ENCODE results near the gene PJA2.

The PJA2 gene

GRCh38 chr5:109350537-109351270, 59.1 kb downstream of the PJA2 start:
- DNase-seq (ENCODE audit: low read depth) = no peak

GRCh38 chr5:109349388-109349787, 60.4 kb downstream of the PJA2 start:
- no peak for DNase-seq (ENCODE audit: low read depth)

GRCh38 chr5:109347252-109347888, 62.4 kb downstream of the PJA2 start:
- DNase-seq (ENCODE audit: low read depth) = no peak

- no peak for DNase-seq (ENCODE audit: low read depth)
These were observed 64.1 kb downstream of the PJA2 start for GRCh38 chr5:109345699-109346098.

GRCh38 chr5:109340351-109340750, 69.4 kb downstream of the PJA2 start:
- DNase-seq (ENCODE audit: low read depth) = no peak

- no peak for DNase-seq (ENCODE audit: low read depth)
These were observed 74.7 kb downstream of the PJA2 start for GRCh38 chr5:109335114-109335513.

- no peak for DNase-seq (ENCODE audit: low read depth)
These were observed 75.7 kb downstream of the PJA2 start for GRCh38 chr5:109334056-109334455.

- DNase-seq (ENCODE audit: low read depth) = no peak
These were observed 80.2 kb downstream of the PJA2 start for GRCh38 chr5:109329333-109330237.

- no peak for DNase-seq (ENCODE audit: low read depth)
These were observed 81.1 kb downstream of the PJA2 start for GRCh38 chr5:109328626-109329025.

- DNase-seq (ENCODE audit: low read depth) = no peak
These were observed 82.2 kb downstream of the PJA2 start for GRCh38 chr5:109327570-109327969.

- DNase-seq (ENCODE audit: low read depth) = no peak
These were observed 82.9 kb downstream of the PJA2 start for GRCh38 chr5:109326919-109327318.

GRCh38 chr5:109325456-109325855, 84.3 kb downstream of the PJA2 start:
- no peak for DNase-seq (ENCODE audit: low read depth)

GRCh38 chr5:109324931-109325330, 84.8 kb downstream of the PJA2 start:
- no peak for DNase-seq (ENCODE audit: low read depth)

GRCh38 chr5:109324351-109324750, 85.4 kb downstream of the PJA2 start:
- DNase-seq (ENCODE audit: low read depth) = no peak

GRCh38 chr5:109322694-109323093, 87.1 kb downstream of the PJA2 start:
- DNase-seq (ENCODE audit: low read depth) = no peak

GRCh38 chr5:109319351-109319750, 90.4 kb downstream of the PJA2 start:
- no peak for DNase-seq (ENCODE audit: low read depth)

- DNase-seq (ENCODE audit: low read depth) = no peak
These were observed 91.2 kb downstream of the PJA2 start for GRCh38 chr5:109318455-109319108.

- no peak for DNase-seq (ENCODE audit: low read depth)
These were observed 93.1 kb downstream of the PJA2 start for GRCh38 chr5:109316634-109317033.

GRCh38 chr5:109315245-109315644, 94.5 kb downstream of the PJA2 start:
- DNase-seq (ENCODE audit: low read depth) = no peak

GRCh38 chr5:109313127-109313526, 96.6 kb downstream of the PJA2 start:
- no peak for DNase-seq (ENCODE audit: low read depth)

- DNase-seq (ENCODE audit: low read depth) = no peak
These were observed 97.1 kb downstream of the PJA2 start for GRCh38 chr5:109312695-109313094.

GRCh38 chr5:109310315-109310714, 99.5 kb downstream of the PJA2 start:
- no peak for DNase-seq (ENCODE audit: low read depth)
